SU-DHL-6 (cell line): Measurements from ENCODE around the gene EPHA8.

Source experiments
- H2AFZ ChIP-seq: fragments of 200-600 bp; sonication (generic); 2 replicates; pipeline ENCODE4 v1.6.1; 2014; ENCODE audit warnings: low read depth, mild to moderate bottlenecking, moderate library complexity, mixed read lengths, antibody characterized with exemption, low read length; ENCODE audit not compliant: severe bottlenecking
- H3F3A ChIP-seq: fragments of 200-600 bp; shearing (Covaris generic); 2 replicates; pipeline ENCODE4 v1.6.0; 2016; ENCODE audit warnings: antibody characterized with exemption, mild to moderate bottlenecking; ENCODE audit not compliant: insufficient read depth
- H3K27ac ChIP-seq: fragments of 200-600 bp; sonication (generic); 2 replicates; pipeline ENCODE4 v1.5.1; 2016; ENCODE audit warnings: low read depth, mild to moderate bottlenecking, low read length, moderate library complexity, mixed read lengths
- H3K27me3 ChIP-seq: fragments of 200-600 bp; sonication (generic), shearing (Covaris generic); 2 replicates; pipeline ENCODE4 v1.6.0; 2014; ENCODE audit warnings: mild to moderate bottlenecking, low read length
- H3K36me3 ChIP-seq: fragments of 200-600 bp; sonication (generic); 2 replicates; pipeline ENCODE4 v1.6.1; 2014; ENCODE audit warnings: mild to moderate bottlenecking, low read length, mixed read lengths
- H3K4me2 ChIP-seq: fragments of 300-600, 200-600 bp; shearing (Covaris generic), sonication (generic); 2 replicates; pipeline ENCODE4 v1.6.0; 2014; ENCODE audit warnings: low read length, low read depth, mild to moderate bottlenecking; ENCODE audit not compliant: poor library complexity, severe bottlenecking
- H3K4me3 ChIP-seq: fragments of 200-600 bp; sonication (generic); 2 replicates; pipeline ENCODE4 v1.5.1; 2014; ENCODE audit warnings: antibody characterized with exemption, low read length, mild to moderate bottlenecking, mixed read lengths; ENCODE audit not compliant: insufficient read depth, poor library complexity, severe bottlenecking
- H3K79me2 ChIP-seq: fragments of 200-600 bp; sonication (generic); 2 replicates; pipeline ENCODE4 v1.6.1; 2014; ENCODE audit warnings: mild to moderate bottlenecking, low read length, moderate library complexity; ENCODE audit not compliant: insufficient read depth
- H3K9ac ChIP-seq: fragments of 200-600 bp; sonication (generic); 2 replicates; pipeline ENCODE4 v1.7.0; 2014; ENCODE audit warnings: mild to moderate bottlenecking, low read length
- H3K9me2 ChIP-seq: fragments of 200-600 bp; sonication (generic); replicated peaks from 2 replicates; pipeline ENCODE4 v1.6.1; 2014; ENCODE audit warnings: low read length; ENCODE audit not compliant: insufficient read depth
- H3K9me3 ChIP-seq: fragments of 200-600 bp; sonication (generic); 2 replicates; pipeline ENCODE4 v1.6.1; 2014; ENCODE audit warnings: low read length, mixed read lengths; ENCODE audit not compliant: insufficient read depth
- H4K20me1 ChIP-seq: fragments of 200-600 bp; sonication (generic); 2 replicates; pipeline ENCODE4 v1.6.1; 2014; ENCODE audit warnings: low read depth, mild to moderate bottlenecking, antibody characterized with exemption, low read length, moderate library complexity, mixed read lengths
- CTCF ChIP-seq: fragments of 200-600 bp; sonication (generic); IDR thresholded peaks from one replicate; pipeline ENCODE4 v1.5.1; 2017; ENCODE audit warnings: antibody characterized with exemption, mild to moderate bottlenecking, low read length, moderate library complexity; ENCODE audit not compliant: insufficient read depth, poor library complexity, severe bottlenecking
- EZH2phosphoT487 ChIP-seq: fragments of 200-600 bp; sonication (generic), shearing (Covaris generic); conservative IDR thresholded peaks from 2 replicates; pipeline ENCODE4 v1.6.1; 2018; ENCODE audit warnings: mild to moderate bottlenecking, antibody characterized with exemption, low read length, moderate library complexity, mixed read lengths

Gene EPHA8

GRCh38 chr1:22591576-22591975 lies 28.3 kb downstream of the EPHA8 start:
- Histone ChIP-seq H3F3A (no peaks in the 10 kb centered on the region), H3K4me2 (no peak overlapping the region), H3K9me3 (no peaks in the 10 kb centered on the region), H3K36me3 (no peaks in the 10 kb centered on the region), H3K9me2 (no peaks in the 10 kb centered on the region), H3K27ac (no peak overlapping the region), H3K4me3 (no peak overlapping the region), H4K20me1 (no peaks in the 10 kb centered on the region), H2AFZ (no peak overlapping the region), H3K27me3 (no peaks in the 10 kb centered on the region), H3K79me2 (no peaks in the 10 kb centered on the region), H3K9ac (no peak overlapping the region)
- TF ChIP-seq CTCF (no peak), EZH2phosphoT487 (no peak)

- Histone ChIP-seq H3K4me2 (no peak overlapping the region), H3K9me2 (no peaks in the 10 kb centered on the region), H3K9me3 (no peaks in the 10 kb centered on the region), H3K27ac (no peak overlapping the region), H3K27me3 (no peaks in the 10 kb centered on the region), H3K79me2 (no peaks in the 10 kb centered on the region), H4K20me1 (no peaks in the 10 kb centered on the region), H2AFZ (no peak overlapping the region), H3K36me3 (no peaks in the 10 kb centered on the region), H3F3A (no peaks in the 10 kb centered on the region), H3K4me3 (no peak overlapping the region), H3K9ac (no peak overlapping the region)
- TF ChIP-seq CTCF (no peak), EZH2phosphoT487 (no peak)
Measured at GRCh38 chr1:22592051-22592450, 28.8 kb downstream of the EPHA8 start.

- no peaks in the 10 kb centered on the region for H3K9me2 ChIP-seq
- H3K4me2 ChIP-seq: no peak overlapping the region
- H3K9me3 ChIP-seq: no peaks in the 10 kb centered on the region
- H2AFZ ChIP-seq: no peak overlapping the region
- no peak overlapping the region for H3K4me3 ChIP-seq
- no peak overlapping the region for H3K9ac ChIP-seq
- no peaks in the 10 kb centered on the region for H3F3A ChIP-seq
- H3K79me2 ChIP-seq: no peaks in the 10 kb centered on the region
- H3K27ac ChIP-seq: no peak overlapping the region
- TF ChIP-seq EZH2phosphoT487: no peak
- H4K20me1 ChIP-seq: no peaks in the 10 kb centered on the region
- H3K27me3 ChIP-seq: no peaks in the 10 kb centered on the region
- H3K36me3 ChIP-seq: no peaks in the 10 kb centered on the region
Measured at GRCh38 chr1:22592919-22593790, 29.9 kb downstream of the EPHA8 start.

GRCh38 chr1:22594396-22594795 lies 31.1 kb downstream of the EPHA8 start:
- no peak overlapping the region for H3K9ac ChIP-seq
- H3K79me2 ChIP-seq: no peaks in the 10 kb centered on the region
- TF ChIP-seq EZH2phosphoT487: no peak
- no peak for TF ChIP-seq CTCF

More at GRCh38 chr1:22594396-22594795, 31.1 kb downstream of the EPHA8 start:
- no peak overlapping the region for H3K4me3 ChIP-seq
- no peaks in the 10 kb centered on the region for H3K9me2 ChIP-seq
- H3F3A ChIP-seq: no peaks in the 10 kb centered on the region
- H3K27me3 ChIP-seq: no peaks in the 10 kb centered on the region
- no peak overlapping the region for H3K4me2 ChIP-seq
- no peak overlapping the region for H3K27ac ChIP-seq
- no peaks in the 10 kb centered on the region for H4K20me1 ChIP-seq
- no peak overlapping the region for H2AFZ ChIP-seq
- no peaks in the 10 kb centered on the region for H3K36me3 ChIP-seq
- no peaks in the 10 kb centered on the region for H3K9me3 ChIP-seq
